Measurements from ENCODE around the gene PICALM.

DNA sequence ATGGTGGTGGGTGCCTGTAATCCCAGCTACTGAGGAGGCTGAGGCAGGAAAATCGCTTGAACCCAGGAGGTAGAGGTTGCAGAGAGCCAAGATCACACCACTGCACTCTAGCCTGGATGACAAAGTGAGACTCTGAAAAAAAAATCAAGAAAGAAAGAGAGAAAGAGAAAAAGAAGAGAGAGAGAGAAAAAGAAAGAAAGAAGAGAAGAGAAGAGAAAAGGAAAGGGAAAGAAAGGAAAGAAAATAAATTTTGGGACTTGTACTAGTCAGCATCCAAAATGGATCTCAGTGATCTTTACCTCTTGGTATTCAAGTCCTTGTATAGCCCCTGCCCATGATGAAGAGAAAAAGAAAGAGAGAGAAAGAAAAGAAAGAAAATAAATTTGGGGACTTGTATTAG lies 22.2 kb upstream of the PICALM start:
- no peak for TF ChIP-seq POLR2A (IDR thresholded peaks at IDR 0.05)
- no peak for TF ChIP-seq CTCF (IDR thresholded peaks at IDR 0.05)
